Motor neuron (in vitro differentiated cells): Measurements from ENCODE around the gene CC2D2A. TPM values are rescaled to one million over a fixed set of nuclear protein-coding genes. Genes with fewer than 3 reads are reported as not detected.

Experiments used
- ATAC-seq, 8 experiments: fragments of 200-7000 bp; cut with Tn5 transposase; replicated peaks in 6 of 8; 2 replicates each; pipeline ENCODE4 v1.8.0; 2021; ENCODE audit warnings: mild to moderate bottlenecking in 8 of 8, moderate library complexity in 8 of 8
- H3K27ac ChIP-seq, 2 donors: fragments of 250-450 bp; sonication (Bioruptor Pico); 2 replicates each; pipeline ENCODE4 v1.9.0; 2021; ENCODE audit warnings: antibody characterized with exemption in 2 of 2, mild to moderate bottlenecking in 2 of 2, moderate library complexity in 1 of 2
- H3K4me1 ChIP-seq, 2 donors: fragments of 250-450 bp; sonication (Bioruptor Pico); replicated peaks in 1 of 2; 2 replicates each; pipeline ENCODE4 v1.6.1; 2021; ENCODE audit warnings: antibody characterized with exemption in 2 of 2, mild to moderate bottlenecking in 2 of 2, moderate library complexity in 1 of 2
- H3K4me3 ChIP-seq, 5 donors: fragments of 250-450 bp; sonication (Bioruptor Pico); 2 replicates each; pipeline ENCODE4 v1.9.0; 2021; ENCODE audit warnings: antibody characterized with exemption in 5 of 5, mild to moderate bottlenecking in 5 of 5, moderate library complexity in 4 of 5
- WGBS, 10 experiments: fragments of 450-650 bp; shearing (Covaris generic); methylation state at CpG; one replicate each; pipeline ENCODE4 v1.0.0; 2022; 5-methylcytosine and 5-hydroxymethylcytosine counted together
- in situ Hi-C, 9 experiments: fragments of 400-800 bp; cut with MboI; loops; one replicate each; pipeline ENCODE4 v1.15.0; 2021; ENCODE audit warnings: low sequenced_read_pairs in 9 of 9, low pct_unique_long_range_greater_than_20kb in 2 of 9; ENCODE audit not compliant: unreplicated experiment in 9 of 9
- total RNA-seq, 8 experiments: library from RNA; unstranded; fragments of 300-600 nt; gene quantifications; 2 replicates each; pipeline versions ENCODE4 v1.2.3 to v1.2.4, GENCODE V29; 2022

The CC2D2A gene
- total RNA-seq, 8 experiments from 2014 or later: 8.3 to 58.4 (median 11.0) TPM

- 33 to 100% (median 81%) methylated on average over 1 to 5 of the region's 5 CpGs; no CpG with 5 or more reads in 2 of the 10 experiments for WGBS, 10 experiments
- ATAC-seq: peak in 3 of 8 experiments; percentile 3 to 6 (median 5)
- Histone ChIP-seq H3K4me3 (no peak overlapping the region), H3K4me1 (peaks cover 0 to 4% of the 10 kb centered on the region in 2 donors), H3K27ac (no peak overlapping the region)
- in situ Hi-C loops: loop anchor here in 3 of 9 experiments (25.0 kb wide), 2 partner anchors 509 to 534 kb away; no protein-coding TSS in a partner anchor
Observed at GRCh38 chr4:15478724-15479088, 9.0 kb downstream of the CC2D2A start.

GRCh38 chr4:15479089-15479912, 9.6 kb downstream of the CC2D2A start:
- in situ Hi-C loops: loop anchor here in 3 of 9 experiments (25.0 kb wide), 2 partner anchors 508 to 533 kb away; no protein-coding TSS in a partner anchor
- peak overlapping the region; percentile 8 to 46 (median 24) for H3K4me3 ChIP-seq
- 0 to 56% (median 15%) methylated on average over 1 to 4 of the region's 11 CpGs; no CpG with 5 or more reads in 2 of the 10 experiments for WGBS, 10 experiments
- peak; percentile 84 to 92 (median 88) for ATAC-seq
- H3K4me1 ChIP-seq: peaks cover 0 to 4% of the 10 kb centered on the region in 2 donors
- H3K27ac ChIP-seq: peak overlapping the region; percentile 7 to 68

GRCh38 chr4:15479913-15480185, 10.2 kb downstream of the CC2D2A start:
- 7 to 95% (median 77%) methylated on average over 2 to 3 of the region's 3 CpGs; no CpG with 5 or more reads in 3 of the 10 experiments for WGBS, 10 experiments
- Histone ChIP-seq H3K4me1 (peaks cover 0 to 4% of the 10 kb centered on the region in 2 donors), H3K27ac (no peak overlapping the region), H3K4me3 (peak overlapping the region in 1 of 5 donors; percentile 46)
- ATAC-seq: no peak
- in situ Hi-C loops: loop anchor here in 3 of 9 experiments (10.0 to 25.0 kb wide), 3 partner anchors 165 to 532 kb away; no protein-coding TSS in a partner anchor

GRCh38 chr4:15481961-15482745, 12.5 kb downstream of the CC2D2A start:
- ATAC-seq: no peak
- 17 to 100% (median 73%) methylated on average over 1 to 2 of the region's 2 CpGs; no CpG with 5 or more reads in 4 of the 10 experiments for WGBS, 10 experiments
- in situ Hi-C loops: loop anchor here in 3 of 9 experiments (10.0 to 25.0 kb wide), 3 partner anchors 163 to 530 kb away; no protein-coding TSS in a partner anchor

GRCh38 chr4:15482842-15483241, 13.2 kb downstream of the CC2D2A start:
- 0 to 100% (median 60%) methylated on average over 1 to 2 of the region's 2 CpGs; no CpG with 5 or more reads in 1 of the 10 experiments for WGBS, 10 experiments
- ATAC-seq: peak in 2 of 8 experiments; percentile 26 to 37
- in situ Hi-C loops: loop anchor here in 3 of 9 experiments (10.0 to 25.0 kb wide), 3 partner anchors 162 to 529 kb away; no protein-coding TSS in a partner anchor

More at GRCh38 chr4:15481961-15482745, 12.5 kb downstream of the CC2D2A start:
- Histone ChIP-seq H3K4me3 (no peak overlapping the region), H3K4me1 (peaks cover 0 to 4% of the 10 kb centered on the region in 2 donors), H3K27ac (no peak overlapping the region)

GRCh38 chr4:15488136-15488535, 18.5 kb downstream of the CC2D2A start:
- no peak for ATAC-seq
- in situ Hi-C loops: loop anchor here in 3 of 9 experiments (10.0 to 25.0 kb wide), 3 partner anchors 157 to 524 kb away; no protein-coding TSS in a partner anchor
- H3K27ac ChIP-seq: no peak overlapping the region
- H3K4me3 ChIP-seq: no peak overlapping the region
- H3K4me1 ChIP-seq: no peaks in the 10 kb centered on the region

More at GRCh38 chr4:15482842-15483241, 13.2 kb downstream of the CC2D2A start:
- Histone ChIP-seq H3K4me3 (no peak overlapping the region), H3K4me1 (peaks cover 0 to 4% of the 10 kb centered on the region in 2 donors), H3K27ac (no peak overlapping the region)

- Histone ChIP-seq H3K27ac (no peak overlapping the region), H3K4me1 (no peaks in the 10 kb centered on the region), H3K4me3 (no peak overlapping the region)
- in situ Hi-C loops: loop anchor here in 3 of 9 experiments (10.0 to 25.0 kb wide), 3 partner anchors 156 to 523 kb away; no protein-coding TSS in a partner anchor
- WGBS, 10 experiments: 4 to 100% (median 92%) methylated on average over 2 to 6 of the region's 6 CpGs; no CpG with 5 or more reads in 1 of the 10 experiments
- no peak for ATAC-seq
Observed at GRCh38 chr4:15488658-15489470, 19.2 kb downstream of the CC2D2A start.

- H3K4me3 ChIP-seq: no peak overlapping the region
- H3K4me1 ChIP-seq: no peaks in the 10 kb centered on the region
- 57 to 100% (median 90%) methylated on average over 1 to 2 of the region's 2 CpGs; no CpG with 5 or more reads in 1 of the 10 experiments for WGBS, 10 experiments
- in situ Hi-C loops: loop anchor here in 3 of 9 experiments (10.0 to 25.0 kb wide), 3 partner anchors 155 to 523 kb away; no protein-coding TSS in a partner anchor
- ATAC-seq: no peak
- no peak overlapping the region for H3K27ac ChIP-seq
Observed at GRCh38 chr4:15489551-15489950, 19.9 kb downstream of the CC2D2A start.

GRCh38 chr4:15493411-15493810, 23.7 kb downstream of the CC2D2A start:
- in situ Hi-C loops: loop anchor here in 3 of 9 experiments (25.0 kb wide), 2 partner anchors 494 to 519 kb away; no protein-coding TSS in a partner anchor
- Histone ChIP-seq H3K4me1 (no peaks in the 10 kb centered on the region), H3K4me3 (no peak overlapping the region), H3K27ac (no peak overlapping the region)
- peak in 2 of 8 experiments; percentile 46 to 73 for ATAC-seq

- no peak overlapping the region for H3K4me3 ChIP-seq
- 22 to 100% (median 89%) methylated on average over 1 of the region's 1 CpG; no CpG with 5 or more reads in 3 of the 10 experiments for WGBS, 10 experiments
- no peak for ATAC-seq
- no peak overlapping the region for H3K27ac ChIP-seq
- no peaks in the 10 kb centered on the region for H3K4me1 ChIP-seq
- in situ Hi-C loops: loop anchor here in 3 of 9 experiments (25.0 kb wide), 2 partner anchors 492 to 517 kb away; no protein-coding TSS in a partner anchor
Observed at GRCh38 chr4:15495621-15496020, 25.9 kb downstream of the CC2D2A start.

- in situ Hi-C loops: loop anchor here in 3 of 9 experiments (25.0 kb wide), 2 partner anchors 489 to 514 kb away; no protein-coding TSS in a partner anchor
- ATAC-seq: peak in 3 of 8 experiments; percentile 68 to 73 (median 73)
- no peaks in the 10 kb centered on the region for H3K4me1 ChIP-seq
- H3K27ac ChIP-seq: no peak overlapping the region
- H3K4me3 ChIP-seq: no peak overlapping the region
- WGBS, 10 experiments: 3 to 93% (median 60%) methylated on average over 1 to 3 of the region's 3 CpGs
Observed at GRCh38 chr4:15498356-15498755, 28.7 kb downstream of the CC2D2A start.

GRCh38 chr4:15500701-15501100, 31.0 kb downstream of the CC2D2A start:
- in situ Hi-C loops: loop anchor here in 1 of 9 experiments (25.0 kb wide), 1 partner anchor 137 kb away; no protein-coding TSS in a partner anchor
- 40 to 100% (median 94%) methylated on average over 1 to 5 of the region's 7 CpGs; no CpG with 5 or more reads in 2 of the 10 experiments for WGBS, 10 experiments
- ATAC-seq: no peak
- no peak overlapping the region for H3K4me3 ChIP-seq
- no peak overlapping the region for H3K27ac ChIP-seq
- H3K4me1 ChIP-seq: no peaks in the 10 kb centered on the region
